ENCODE results near the gene RNF38.

- TF ChIP-seq CTCF (IDR thresholded peaks at IDR 0.05 in 2 of 3, conservative IDR thresholded peaks at IDR 0.05 in 1 of 3; ENCODE audit: borderline replicate concordance in 1 of 3, insufficient read depth in 1 of 3, low read depth in 2 of 3, low read length in 2 of 3): no peak
- TF ChIP-seq, protein P1, sequence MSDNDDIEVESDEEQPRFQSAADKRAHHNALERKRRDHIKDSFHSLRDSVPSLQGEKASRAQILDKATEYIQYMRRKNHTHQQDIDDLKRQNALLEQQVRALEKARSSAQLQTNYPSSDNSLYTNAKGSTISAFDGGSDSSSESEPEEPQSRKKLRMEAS (IDR thresholded peaks at IDR 0.05): no peak
- no peak for TF ChIP-seq POLR2A (IDR thresholded peaks at IDR 0.05; ENCODE audit: borderline replicate concordance, extremely low read depth, insufficient read depth, insufficient read length)
Measured at GRCh38 chr9:36363448-36363847, 36.6 kb downstream of the RNF38 start.
